Activated gamma-delta T cell (primary cell): ENCODE results near the gene PDGFA.

Experiments
- DNase-seq: peaks from one replicate; lab custom pipeline; 2025; lab: John Stamatoyannopoulos, UW

Gene PDGFA

GRCh38 chr7:504221-505111, 15.2 kb downstream of the PDGFA start:
- DNase-seq, result no peak

- DNase-seq, result no peak
These were observed 16.0 kb downstream of the PDGFA start for GRCh38 chr7:503575-504111.

GRCh38 chr7:502296-502695, 17.4 kb downstream of the PDGFA start:
- no peak for DNase-seq

- no peak for DNase-seq
These were observed 18.1 kb downstream of the PDGFA start for GRCh38 chr7:501526-501925.

- no peak for DNase-seq
These were observed 18.9 kb downstream of the PDGFA start for GRCh38 chr7:500521-501420.

- DNase-seq, result no peak
These were observed 19.7 kb downstream of the PDGFA start for GRCh38 chr7:499853-500485.

GRCh38 chr7:498678-499641, 20.7 kb downstream of the PDGFA start:
- DNase-seq, result no peak

GRCh38 chr7:497946-498655, 21.5 kb downstream of the PDGFA start:
- DNase-seq, result no peak

GRCh38 chr7:497346-497745, 22.3 kb downstream of the PDGFA start:
- no peak for DNase-seq

GRCh38 chr7:496528-497295, 22.9 kb downstream of the PDGFA start:
- no peak for DNase-seq

GRCh38 chr7:495761-496321, 23.8 kb downstream of the PDGFA start:
- no peak for DNase-seq

GRCh38 chr7:495326-495725, 24.3 kb downstream of the PDGFA start:
- no peak for DNase-seq

GRCh38 chr7:494906-495305, 24.7 kb downstream of the PDGFA start:
- no peak for DNase-seq

GRCh38 chr7:494259-494687, 25.4 kb downstream of the PDGFA start:
- DNase-seq, result no peak

- no peak for DNase-seq
These were observed 25.9 kb downstream of the PDGFA start for GRCh38 chr7:493661-494251.

- no peak for DNase-seq
These were observed 27.0 kb downstream of the PDGFA start for GRCh38 chr7:492714-493065.

- DNase-seq, result no peak
These were observed 27.5 kb downstream of the PDGFA start for GRCh38 chr7:491958-492713.
